HEK293T (cell line): Measurements from ENCODE around the gene LRRK1.

Experiments
- CTCF ChIA-PET: fragments of 350-600 bp; formaldehyde crosslinking; extraction: SDS; loops from one replicate; lab custom pipeline; 2021; ENCODE audit warnings: antibody characterized with exemption, inconsistent platforms; lab: Yijun Ruan, JAX
- POLR2A ChIA-PET: fragments of 350-600 bp; formaldehyde crosslinking; extraction: SDS; loops from one replicate; lab custom pipeline; 2020; ENCODE audit warnings: antibody characterized with exemption, inconsistent platforms; lab: Yijun Ruan, JAX
- DNase-seq: peaks from one replicate; pipeline ENCODE4 v3.0.0; 2012; ENCODE audit warnings: mixed read lengths; ENCODE audit errors: extremely low spot score
- ARNT ChIP-seq: fragments of 450-650 bp; IDR thresholded peaks from 2 replicates; pipeline ENCODE4 v1.6.1; 2017; ENCODE audit warnings: mild to moderate bottlenecking
- BHLHE40 ChIP-seq: fragments of 450-650 bp; IDR thresholded peaks from 2 replicates; pipeline ENCODE4 v1.6.1; 2016; ENCODE audit warnings: mild to moderate bottlenecking, moderate library complexity, borderline replicate concordance
- CTBP1 ChIP-seq: fragments of 450-650 bp; IDR thresholded peaks from 2 replicates; pipeline ENCODE4 v1.6.1; 2016; ENCODE audit warnings: borderline replicate concordance
- ELF4 ChIP-seq: fragments of 450-650 bp; IDR thresholded peaks from 2 replicates; pipeline ENCODE4 v1.6.1; 2017; ENCODE audit warnings: antibody characterized with exemption
- FOXA1 ChIP-seq: fragments of 450-650 bp; IDR thresholded peaks from 2 replicates; pipeline ENCODE4 v1.6.1; 2016; ENCODE audit warnings: mild to moderate bottlenecking
- FOXK2 ChIP-seq: fragments of 450-650 bp; IDR thresholded peaks from 2 replicates; pipeline ENCODE4 v1.6.1; 2016; ENCODE audit warnings: mild to moderate bottlenecking
- FOXM1 ChIP-seq: fragments of 450-650 bp; IDR thresholded peaks from 2 replicates; pipeline ENCODE4 v1.6.1; 2017; ENCODE audit warnings: mild to moderate bottlenecking, borderline replicate concordance
- HDGF ChIP-seq: fragments of 450-650 bp; IDR thresholded peaks from 2 replicates; pipeline ENCODE4 v1.6.1; 2017; ENCODE audit warnings: antibody characterized with exemption, borderline replicate concordance
- L3MBTL2 ChIP-seq: fragments of 450-650 bp; conservative IDR thresholded peaks from 2 replicates; pipeline ENCODE4 v1.6.1; 2016; ENCODE audit warnings: mild to moderate bottlenecking
- LEF1 ChIP-seq: fragments of 450-650 bp; IDR thresholded peaks from 2 replicates; pipeline ENCODE4 v1.6.1; 2017; ENCODE audit warnings: mild to moderate bottlenecking, borderline replicate concordance
- NFRKB ChIP-seq: fragments of 450-650 bp; IDR thresholded peaks from 2 replicates; pipeline ENCODE4 v1.6.1; 2016; ENCODE audit warnings: mild to moderate bottlenecking, moderate library complexity
- PKNOX1 ChIP-seq: fragments of 450-650 bp; IDR thresholded peaks from 2 replicates; pipeline ENCODE4 v1.6.1; 2016
- SP1 ChIP-seq: fragments of 450-650 bp; IDR thresholded peaks from 2 replicates; pipeline ENCODE4 v1.6.1; 2017
- SUZ12 ChIP-seq: fragments of 450-650 bp; IDR thresholded peaks from 2 replicates; pipeline ENCODE4 v1.6.1; 2016; ENCODE audit warnings: mild to moderate bottlenecking
- TARDBP ChIP-seq: fragments of 450-650 bp; IDR thresholded peaks from 2 replicates; pipeline ENCODE4 v1.6.1; 2016
- ZNF384 ChIP-seq: fragments of 450-650 bp; IDR thresholded peaks from 2 replicates; pipeline ENCODE4 v1.6.1; 2016

Gene LRRK1

GRCh38 chr15:100897221-100898151 is 21.7 kb upstream of the LRRK1 start:
- TF ChIP-seq CTBP1, result no peak
- TF ChIP-seq ZNF384, result no peak
- TF ChIP-seq FOXA1, result no peak
- TF ChIP-seq SUZ12, result no peak
- TF ChIP-seq LEF1, result no peak
- no peak for TF ChIP-seq SP1
- TF ChIP-seq PKNOX1, result no peak
- TF ChIP-seq NFRKB, result no peak
- no peak for TF ChIP-seq L3MBTL2
- no peak for TF ChIP-seq TARDBP
- TF ChIP-seq HDGF, result no peak
- no peak for TF ChIP-seq ELF4
- TF ChIP-seq BHLHE40, result no peak
- no peak for TF ChIP-seq ARNT
- no peak for DNase-seq
- CTCF ChIA-PET, result no interaction called here
- POLR2A ChIA-PET, result no interaction called here

- POLR2A ChIA-PET, result no interaction called here
- CTCF ChIA-PET, result no interaction called here
- no peak for TF ChIP-seq CTBP1
- no peak for TF ChIP-seq BHLHE40
- no peak for TF ChIP-seq L3MBTL2
- no peak for TF ChIP-seq TARDBP
- no peak for TF ChIP-seq LEF1
- TF ChIP-seq PKNOX1, result no peak
- no peak for TF ChIP-seq SUZ12
- no peak for TF ChIP-seq ELF4
- TF ChIP-seq ARNT, result no peak
- no peak for TF ChIP-seq HDGF
- no peak for TF ChIP-seq FOXA1
- no peak for TF ChIP-seq ZNF384
- no peak for TF ChIP-seq SP1
- TF ChIP-seq FOXK2, result no peak
- TF ChIP-seq FOXM1, result no peak
- no peak for TF ChIP-seq NFRKB
Measured at GRCh38 chr15:100898152-100898490, 21.0 kb upstream of the LRRK1 start.

GRCh38 chr15:100898661-100899462 is 20.3 kb upstream of the LRRK1 start:
- ChIA-PET POLR2A (no interaction called here), CTCF (no interaction called here)
- DNase-seq, result no peak
- TF ChIP-seq L3MBTL2, result no peak
- no peak for TF ChIP-seq TARDBP
- TF ChIP-seq SUZ12, result no peak
- no peak for TF ChIP-seq PKNOX1
- TF ChIP-seq FOXA1, result no peak
- no peak for TF ChIP-seq FOXK2
- no peak for TF ChIP-seq ELF4
- TF ChIP-seq ZNF384, result no peak
- TF ChIP-seq CTBP1, result no peak
- TF ChIP-seq HDGF, result no peak
- TF ChIP-seq FOXM1, result no peak
- no peak for TF ChIP-seq NFRKB
- no peak for TF ChIP-seq BHLHE40
- no peak for TF ChIP-seq SP1
- no peak for TF ChIP-seq LEF1
- TF ChIP-seq ARNT, result no peak

More at GRCh38 chr15:100898152-100898490, 21.0 kb upstream of the LRRK1 start:
- DNase-seq, result no peak

GRCh38 chr15:100899601-100900000 is 19.6 kb upstream of the LRRK1 start:
- POLR2A ChIA-PET, result no interaction called here
- DNase-seq, result no peak
- CTCF ChIA-PET, result no interaction called here
- TF ChIP-seq SUZ12 (no peak), CTBP1 (no peak), BHLHE40 (no peak), TARDBP (no peak), ARNT (no peak), ELF4 (no peak), NFRKB (no peak), HDGF (no peak), L3MBTL2 (no peak), PKNOX1 (no peak), LEF1 (no peak), ZNF384 (no peak), FOXA1 (no peak), SP1 (no peak), FOXM1 (no peak), FOXK2 (no peak)
